ENCODE data around the gene IGFBP4.

DNA sequence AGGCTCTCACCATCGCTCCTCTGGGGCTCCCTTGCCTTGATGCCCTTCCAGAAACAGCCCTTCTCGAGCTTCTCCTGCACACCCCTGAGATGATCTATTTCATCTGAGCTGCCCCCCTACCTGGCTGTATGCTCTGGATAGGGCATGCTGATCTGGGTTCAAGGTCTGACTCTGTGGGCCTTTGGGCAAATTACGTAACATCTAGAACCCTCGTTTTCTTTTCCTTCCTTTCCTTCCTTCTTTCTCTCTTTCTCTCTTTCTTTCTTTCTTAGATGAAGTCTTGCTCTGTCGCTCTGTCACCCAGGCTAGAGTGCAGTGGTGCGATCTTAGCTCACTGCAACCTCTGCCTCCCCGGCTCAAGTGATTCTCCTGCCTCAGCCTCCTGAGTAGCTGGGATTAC is 37.9 kb downstream of the IGFBP4 start:
- TF ChIP-seq, protein P1, sequence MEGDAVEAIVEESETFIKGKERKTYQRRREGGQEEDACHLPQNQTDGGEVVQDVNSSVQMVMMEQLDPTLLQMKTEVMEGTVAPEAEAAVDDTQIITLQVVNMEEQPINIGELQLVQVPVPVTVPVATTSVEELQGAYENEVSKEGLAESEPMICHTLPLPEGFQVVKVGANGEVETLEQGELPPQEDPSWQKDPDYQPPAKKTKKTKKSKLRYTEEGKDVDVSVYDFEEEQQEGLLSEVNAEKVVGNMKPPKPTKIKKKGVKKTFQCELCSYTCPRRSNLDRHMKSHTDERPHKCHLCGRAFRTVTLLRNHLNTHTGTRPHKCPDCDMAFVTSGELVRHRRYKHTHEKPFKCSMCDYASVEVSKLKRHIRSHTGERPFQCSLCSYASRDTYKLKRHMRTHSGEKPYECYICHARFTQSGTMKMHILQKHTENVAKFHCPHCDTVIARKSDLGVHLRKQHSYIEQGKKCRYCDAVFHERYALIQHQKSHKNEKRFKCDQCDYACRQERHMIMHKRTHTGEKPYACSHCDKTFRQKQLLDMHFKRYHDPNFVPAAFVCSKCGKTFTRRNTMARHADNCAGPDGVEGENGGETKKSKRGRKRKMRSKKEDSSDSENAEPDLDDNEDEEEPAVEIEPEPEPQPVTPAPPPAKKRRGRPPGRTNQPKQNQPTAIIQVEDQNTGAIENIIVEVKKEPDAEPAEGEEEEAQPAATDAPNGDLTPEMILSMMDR (IDR thresholded peaks at IDR 0.05) = no peak
- TF ChIP-seq EZH2 (IDR thresholded peaks at IDR 0.05; ENCODE audit: borderline replicate concordance, insufficient read depth, low read depth, low read length, poor library complexity, severe bottlenecking) = no peak
